AG10803 (cell line): ENCODE data around the gene NHSL2.

ENCODE experiments used
- DNase-seq: peaks from one replicate; pipeline ENCODE4 v3.0.0; 2010; ENCODE audit warnings: low read depth
- H3K4me3 ChIP-seq: 2 replicates; pipeline ENCODE4 v1.5.1; 2011; ENCODE audit warnings: mild to moderate bottlenecking, low read length, control low read depth
- CTCF ChIP-seq: conservative IDR thresholded peaks from 2 replicates; pipeline ENCODE4 v1.5.1; 2011; ENCODE audit warnings: mild to moderate bottlenecking, low read length, control low read depth, inconsistent platforms

NHSL2 gene

GRCh38 chrX:72062916-72063315 is 152.3 kb downstream of the NHSL2 start:
- H3K4me3 ChIP-seq: no peak overlapping the region

GRCh38 chrX:72069350-72070160 is 158.9 kb downstream of the NHSL2 start:
- TF ChIP-seq CTCF: no peak
- no peak overlapping the region for H3K4me3 ChIP-seq
- DNase-seq: no peak

More at GRCh38 chrX:72062916-72063315, 152.3 kb downstream of the NHSL2 start:
- no peak for TF ChIP-seq CTCF
- no peak for DNase-seq

DNA sequence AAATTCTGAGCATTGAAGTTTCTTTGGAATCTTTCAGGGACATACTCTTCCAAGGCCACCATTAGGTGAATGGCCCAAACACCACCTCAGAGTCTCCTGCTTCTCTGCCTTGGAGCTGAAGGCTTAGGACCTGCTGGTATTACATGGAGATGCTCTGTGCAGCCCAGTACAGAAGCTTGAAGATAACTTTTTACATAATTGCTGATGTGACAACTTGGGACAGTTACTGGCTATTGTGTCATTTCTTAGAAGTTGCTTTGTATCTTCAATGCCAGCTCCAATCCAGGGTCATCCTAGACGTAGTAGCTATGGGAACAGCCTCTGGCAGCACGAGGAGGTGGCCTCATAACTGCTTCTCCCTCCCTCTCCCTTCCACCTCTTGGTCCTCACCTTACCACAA is 160.6 kb downstream of the NHSL2 start:
- DNase-seq: no peak
- no peak for TF ChIP-seq CTCF
- H3K4me3 ChIP-seq: no peak overlapping the region

DNA sequence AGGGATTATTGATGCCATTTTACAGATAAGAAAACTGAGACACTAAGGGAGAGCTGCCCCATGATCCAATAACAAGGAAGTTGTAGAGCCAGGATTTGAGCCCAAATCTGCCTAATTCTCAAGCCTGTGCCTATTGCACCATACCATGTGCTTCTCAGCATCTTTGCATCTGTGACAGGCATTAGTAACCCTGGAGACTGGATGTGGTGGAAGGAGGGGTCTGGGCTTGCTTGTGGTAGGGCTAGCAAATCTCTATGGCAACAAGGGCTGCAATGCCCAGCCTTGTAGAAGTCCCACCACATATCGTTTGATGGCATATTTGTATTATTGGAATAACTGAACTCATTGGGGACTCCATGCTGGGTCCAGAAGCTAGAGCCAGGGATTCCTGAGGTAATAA is 163.0 kb downstream of the NHSL2 start:
- DNase-seq: no peak
- no peak for TF ChIP-seq CTCF
- no peak overlapping the region for H3K4me3 ChIP-seq

GRCh38 chrX:72078411-72078810 is 167.8 kb downstream of the NHSL2 start:
- no peak for TF ChIP-seq CTCF
- no peak for DNase-seq
- no peak overlapping the region for H3K4me3 ChIP-seq

DNA sequence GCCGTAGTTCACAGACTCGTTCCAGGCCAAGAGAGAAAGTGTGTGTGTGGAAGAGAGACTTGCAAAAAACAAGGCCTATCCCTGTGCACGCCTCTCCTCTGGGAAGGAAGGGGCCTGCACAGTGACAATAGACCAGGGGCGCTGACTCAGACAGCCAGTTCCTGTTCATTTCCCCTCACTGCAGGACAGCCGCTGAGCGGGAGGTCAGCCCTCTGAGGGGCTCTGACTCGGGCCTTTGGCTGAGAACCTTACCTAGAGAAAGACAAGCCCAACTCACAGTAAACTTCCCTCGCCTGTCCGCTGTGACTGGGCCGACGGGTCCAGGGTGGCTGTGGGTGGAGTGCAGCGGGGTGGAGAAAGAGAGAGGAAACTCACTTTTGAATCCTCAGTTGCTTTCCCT is 169.0 kb downstream of the NHSL2 start:
- H3K4me3 ChIP-seq: no peak overlapping the region
- DNase-seq: no peak
- no peak for TF ChIP-seq CTCF

- H3K4me3 ChIP-seq: no peak overlapping the region
- no peak for DNase-seq
- no peak for TF ChIP-seq CTCF
Observed at GRCh38 chrX:72080150-72080549, 169.5 kb downstream of the NHSL2 start.
